Measurements from ENCODE around the gene ASTL. TPM values are rescaled to one million over a fixed set of nuclear protein-coding genes. Genes with fewer than 3 reads are reported as not detected.

The ASTL gene
- total RNA-seq, 2 donors from 2014 or later: not detected

- TF ChIP-seq POLR2A (IDR thresholded peaks at IDR 0.05) (no peak), CTCF (IDR thresholded peaks at IDR 0.05) (peak; percentile 40 to 98 (median 92))
- ATAC-seq (peak; percentile 88), DNase-seq (peak; percentile 31 to 69 (median 52))
- peak overlapping the region; percentile 8 to 69 (median 42) for H3K27ac ChIP-seq
- no peaks in the 10 kb centered on the region for H3K9me3 ChIP-seq
- no peaks in the 10 kb centered on the region for H3K36me3 ChIP-seq (replicated peaks in 1 of 2; ENCODE audit: insufficient read depth in 1 of 2, low read depth in 2 of 2)
- peaks cover 0 to 5% of the 10 kb centered on the region in 2 donors for H3K27me3 ChIP-seq
- WGBS, 2 donors: 1 to 3% methylated on average over 30 to 62 of the region's 62 CpGs
- peaks cover 14% of the 10 kb centered on the region for H3K4me1 ChIP-seq
- intact Hi-C loops (cut with DNase I): loop anchor here (10.0 kb wide), 2 partner anchors 58 to 92 kb away; no protein-coding TSS in a partner anchor
- peak overlapping the region; percentile 31 to 54 for H3K4me3 ChIP-seq
Measured at GRCh38 chr2:96116879-96117533, 21.3 kb downstream of the ASTL start.

GRCh38 chr2:96116424-96116878, 21.9 kb downstream of the ASTL start, which contains the start of gene ADRA2B:
TSS of gene ADRA2B (minus strand) at chr2:96116571. CDS start at chr2:96116149, 422 bp downstream.
- peak within 1 kb of the TSS; percentile 8 to 69 (median 42) for H3K27ac ChIP-seq
- H3K4me1 ChIP-seq: peaks cover 14% of the 10 kb centered on the region
- peaks cover 0 to 5% of the 10 kb centered on the region in 2 donors for H3K27me3 ChIP-seq

GRCh38 chr2:96115631-96116423, 22.5 kb downstream of the ASTL start:
- H3K9me3 ChIP-seq: no peaks in the 10 kb centered on the region
- DNase-seq: no peak
- 45 to 74% methylated on average over 48 to 74 of the region's 77 CpGs for WGBS, 2 donors
- no peaks in the 10 kb centered on the region for H3K36me3 ChIP-seq (replicated peaks in 1 of 2; ENCODE audit: insufficient read depth in 1 of 2, low read depth in 2 of 2)
- peaks cover 14% of the 10 kb centered on the region for H3K4me1 ChIP-seq
- H3K4me3 ChIP-seq: peak overlapping the region in 1 of 2 donors; percentile 54
- peaks cover 0 to 5% of the 10 kb centered on the region in 2 donors for H3K27me3 ChIP-seq
- peak overlapping the region in 1 of 4 donors; percentile 60 for H3K27ac ChIP-seq
- ATAC-seq: peak; percentile 2
- TF ChIP-seq CTCF (IDR thresholded peaks at IDR 0.05) (no peak), POLR2A (IDR thresholded peaks at IDR 0.05) (no peak)
- intact Hi-C loops (cut with DNase I): loop anchor here (10.0 kb wide), 2 partner anchors 59 to 91 kb away; no protein-coding TSS in a partner anchor

More at GRCh38 chr2:96116424-96116878, 21.9 kb downstream of the ASTL start, which contains the start of gene ADRA2B:
- ATAC-seq (peak; percentile 87), DNase-seq (peak; percentile 80 to 88 (median 84))
- no peaks in the 10 kb centered on the region for H3K36me3 ChIP-seq (replicated peaks in 1 of 2; ENCODE audit: insufficient read depth in 1 of 2, low read depth in 2 of 2)
- intact Hi-C loops (cut with DNase I): loop anchor here (10.0 kb wide), 2 partner anchors 58 to 92 kb away; no protein-coding TSS in a partner anchor
- peak within 1 kb of the TSS; percentile 31 to 54 for H3K4me3 ChIP-seq
- TF ChIP-seq CTCF (IDR thresholded peaks at IDR 0.05): no peak
- no peak for TF ChIP-seq POLR2A (IDR thresholded peaks at IDR 0.05)
- WGBS, 2 donors: 1% methylated on average over 38 of the region's 64 CpGs; no CpG with 5 or more reads in 1 of the 2 donors
- no peaks in the 10 kb centered on the region for H3K9me3 ChIP-seq

GRCh38 chr2:96114903-96115581, 23.3 kb downstream of the ASTL start:
- no peaks in the 10 kb centered on the region for H3K36me3 ChIP-seq (replicated peaks in 1 of 2; ENCODE audit: insufficient read depth in 1 of 2, low read depth in 2 of 2)
- no peak overlapping the region for H3K4me3 ChIP-seq
- no peak for TF ChIP-seq CTCF (IDR thresholded peaks at IDR 0.05)
- TF ChIP-seq POLR2A (IDR thresholded peaks at IDR 0.05): no peak
- H3K4me1 ChIP-seq: peaks cover 14% of the 10 kb centered on the region
- H3K9me3 ChIP-seq: no peaks in the 10 kb centered on the region
- WGBS, 2 donors: 94 to 97% methylated on average over 22 to 24 of the region's 24 CpGs
- ATAC-seq (no peak), DNase-seq (no peak)
- intact Hi-C loops (cut with DNase I): loop anchor here (10.0 kb wide), 2 partner anchors 60 to 90 kb away; no protein-coding TSS in a partner anchor
- peaks cover 0 to 5% of the 10 kb centered on the region in 2 donors for H3K27me3 ChIP-seq
- H3K27ac ChIP-seq: no peak overlapping the region

All from body of pancreas (tissue), 4 donors.